Astrocyte (in vitro differentiated cells and primary cell): Measurements from ENCODE around the gene SLC17A2.

Experiments
- CTCF ChIP-seq: IDR thresholded peaks from 2 replicates; pipeline ENCODE4 v1.5.1; 2011; ENCODE audit warnings: low read depth, mild to moderate bottlenecking, inconsistent platforms, low read length, moderate library complexity; ENCODE audit not compliant: insufficient read depth
- EZH2 ChIP-seq: IDR thresholded peaks from 2 replicates; pipeline ENCODE4 v1.6.1; 2012; ENCODE audit warnings: mild to moderate bottlenecking, low read length, inconsistent platforms; ENCODE audit not compliant: insufficient read depth

- no peak for TF ChIP-seq CTCF
- TF ChIP-seq EZH2, result no peak
These were observed 61.9 kb downstream of the SLC17A2 start for GRCh38 chr6:25868436-25869183.
